GM23338 (cell line): Measurements from ENCODE around the gene CIITA. TPM values are rescaled to one million over a fixed set of nuclear protein-coding genes. Genes with fewer than 3 reads are reported as not detected.

Experiments
- ATAC-seq: fragments of 200-7000 bp; cut with Tn5 transposase; 3 replicates; pipeline ENCODE4 v1.9.1; 2020
- DNase-seq: peaks from one replicate; pipeline ENCODE4 v3.0.0-alpha.2; 2015; ENCODE audit warnings: low spot score
- H2AFZ ChIP-seq: fragments of 200-600 bp; sonication (generic); 2 replicates; pipeline ENCODE4 v1.8.0; 2016; ENCODE audit warnings: antibody characterized with exemption, mild to moderate bottlenecking, moderate library complexity
- H3F3A ChIP-seq: fragments of 200-600 bp; sonication (generic); replicated peaks from 2 replicates; pipeline ENCODE4 v1.8.0; 2017; ENCODE audit warnings: antibody characterized with exemption, mixed run types, low read depth
- H3K27ac ChIP-seq: fragments of 200-600 bp; sonication (generic); 2 replicates; pipeline ENCODE4 v1.6.1; 2016; ENCODE audit warnings: low read depth
- H3K27me3 ChIP-seq: fragments of 200-600 bp; sonication (generic); 2 replicates; pipeline ENCODE4 v1.8.0; 2016; ENCODE audit warnings: mild to moderate bottlenecking, mixed run types, moderate library complexity; ENCODE audit not compliant: insufficient read depth
- H3K36me3 ChIP-seq: fragments of 200-600 bp; sonication (generic); 2 replicates; pipeline ENCODE4 v1.8.0; 2016; ENCODE audit warnings: mild to moderate bottlenecking; ENCODE audit not compliant: insufficient read depth
- H3K4me1 ChIP-seq: fragments of 200-600 bp; sonication (generic); 2 replicates; pipeline ENCODE4 v1.8.0; 2016; ENCODE audit warnings: mild to moderate bottlenecking, moderate library complexity; ENCODE audit not compliant: insufficient read depth
- H3K4me2 ChIP-seq: fragments of 200-600 bp; sonication (generic); 2 replicates; pipeline ENCODE4 v1.7.1; 2017; ENCODE audit warnings: mixed run types
- H3K4me3 ChIP-seq: fragments of 200-600 bp; sonication (generic); 2 replicates; pipeline ENCODE4 v1.6.1; 2016; ENCODE audit warnings: mixed run types
- H3K79me2 ChIP-seq: fragments of 200-600 bp; sonication (generic); replicated peaks from 2 replicates; pipeline ENCODE4 v1.8.0; 2017; ENCODE audit warnings: mild to moderate bottlenecking; ENCODE audit not compliant: insufficient read depth
- H3K9me2 ChIP-seq: fragments of 200-600 bp; sonication (generic); 2 replicates; pipeline ENCODE4 v1.8.0; 2017; ENCODE audit not compliant: insufficient read depth
- H4K20me1 ChIP-seq: fragments of 200-600 bp; sonication (generic); replicated peaks from 2 replicates; pipeline ENCODE4 v1.8.0; 2017; ENCODE audit warnings: mild to moderate bottlenecking; ENCODE audit not compliant: insufficient read depth
- H3K27ac Mint-ChIP-seq: 2 replicates; pipeline ENCODE4 v1.8.0; 2020; ENCODE audit warnings: inconsistent platforms, mild to moderate bottlenecking, moderate library complexity, mixed read lengths
- H3K27me3 Mint-ChIP-seq: 3 replicates; pipeline ENCODE4 v1.8.0; 2022; ENCODE audit warnings: low read depth, mild to moderate bottlenecking, moderate library complexity, mixed read lengths, inconsistent platforms; ENCODE audit not compliant: insufficient read depth, poor library complexity
- H3K36me3 Mint-ChIP-seq: 3 replicates; pipeline ENCODE4 v1.8.0; 2021; ENCODE audit warnings: low read depth, mild to moderate bottlenecking, inconsistent platforms, moderate library complexity, mixed read lengths
- H3K4me1 Mint-ChIP-seq: 3 replicates; pipeline ENCODE4 v1.8.0; 2020; ENCODE audit warnings: mild to moderate bottlenecking, inconsistent platforms, mixed read lengths
- H3K4me3 Mint-ChIP-seq: 3 replicates; pipeline ENCODE4 v1.8.0; 2021; ENCODE audit warnings: moderate library complexity, mild to moderate bottlenecking, inconsistent platforms, mixed read lengths
- H3K9me3 Mint-ChIP-seq: 3 replicates; pipeline ENCODE4 v1.8.0; 2020; ENCODE audit warnings: moderate library complexity, mild to moderate bottlenecking, inconsistent platforms, mixed read lengths
- CREB1 ChIP-seq: fragments of 250-450 bp; sonication (Bioruptor Pico); IDR thresholded peaks from 2 replicates; pipeline ENCODE4 v1.5.0; 2020; ENCODE audit warnings: low read depth, mild to moderate bottlenecking, moderate library complexity
- EZH2phosphoT487 ChIP-seq: fragments of 200-600 bp; sonication (generic); IDR thresholded peaks from one replicate; pipeline ENCODE4 v1.8.1; 2018; ENCODE audit warnings: antibody characterized with exemption; ENCODE audit not compliant: unreplicated experiment
- NANOG ChIP-seq: IDR thresholded peaks from 2 replicates; pipeline ENCODE4 v1.6.1; 2016; ENCODE audit warnings: antibody characterized with exemption, borderline replicate concordance
- POLR2AphosphoS5 ChIP-seq: IDR thresholded peaks from 2 replicates; pipeline ENCODE4 v1.6.1; 2016; ENCODE audit warnings: antibody characterized with exemption, low read depth
- STAT1 ChIP-seq: IDR thresholded peaks from one replicate; pipeline ENCODE4 v1.6.1; 2016; ENCODE audit warnings: antibody characterized with exemption; ENCODE audit not compliant: unreplicated experiment
- ZNF114 ChIP-seq: fragments of 250-450 bp; sonication (Bioruptor Pico); IDR thresholded peaks from 2 replicates; pipeline ENCODE4 v1.5.0; 2020; ENCODE audit warnings: mild to moderate bottlenecking, moderate library complexity
- ZNF331 ChIP-seq: fragments of 250-450 bp; sonication (Bioruptor Pico); IDR thresholded peaks from 2 replicates; pipeline ENCODE4 v1.5.0; 2020; ENCODE audit warnings: low read depth, mild to moderate bottlenecking, moderate library complexity
- polyA plus RNA-seq: library from polyadenylated mRNA; unstranded; fragments of >200 nt; fragmentation: Nextera tagmentation; extraction: Ambion mirVana; gene quantifications from 2 replicates; pipeline ENCODE4 v1.2.1, GENCODE V29; 2016
- total RNA-seq: library from RNA; depleted of rRNA; stranded (reverse); fragments of >200 nt; shearing (Covaris generic); gene quantifications from 2 replicates; pipeline ENCODE4 v1.2.3, GENCODE V29; 2014
- TF ChIP-seq, protein P1 (sequence below): IDR thresholded peaks from one replicate; pipeline ENCODE4 v1.6.1; 2018; ENCODE audit warnings: antibody characterized with exemption; ENCODE audit not compliant: unreplicated experiment
- TF ChIP-seq, protein P2 (sequence below): fragments of 250-450 bp; sonication (Bioruptor Pico); IDR thresholded peaks from 2 replicates; pipeline ENCODE4 v1.5.0; 2020; ENCODE audit warnings: mild to moderate bottlenecking, moderate library complexity
- TF ChIP-seq, protein P3 (sequence below): IDR thresholded peaks from 2 replicates; pipeline ENCODE4 v1.6.1; 2016; ENCODE audit warnings: antibody characterized with exemption
- TF ChIP-seq, protein P4 (sequence below), 2 experiments: fragments of 200-600 bp in 1 of 2; sonication (generic) in 1 of 2; conservative IDR thresholded peaks; 2 replicates each; pipeline versions ENCODE4 v1.5.1 to v1.6.1; 2016 to 2017; ENCODE audit warnings: antibody characterized with exemption in 2 of 2, low read depth in 2 of 2, mild to moderate bottlenecking in 2 of 2, moderate library complexity in 1 of 2

The CIITA gene
- total and polyA plus RNA-seq, 2 experiments from 2014 or later: 0.10 to 0.57 TPM

DNA sequence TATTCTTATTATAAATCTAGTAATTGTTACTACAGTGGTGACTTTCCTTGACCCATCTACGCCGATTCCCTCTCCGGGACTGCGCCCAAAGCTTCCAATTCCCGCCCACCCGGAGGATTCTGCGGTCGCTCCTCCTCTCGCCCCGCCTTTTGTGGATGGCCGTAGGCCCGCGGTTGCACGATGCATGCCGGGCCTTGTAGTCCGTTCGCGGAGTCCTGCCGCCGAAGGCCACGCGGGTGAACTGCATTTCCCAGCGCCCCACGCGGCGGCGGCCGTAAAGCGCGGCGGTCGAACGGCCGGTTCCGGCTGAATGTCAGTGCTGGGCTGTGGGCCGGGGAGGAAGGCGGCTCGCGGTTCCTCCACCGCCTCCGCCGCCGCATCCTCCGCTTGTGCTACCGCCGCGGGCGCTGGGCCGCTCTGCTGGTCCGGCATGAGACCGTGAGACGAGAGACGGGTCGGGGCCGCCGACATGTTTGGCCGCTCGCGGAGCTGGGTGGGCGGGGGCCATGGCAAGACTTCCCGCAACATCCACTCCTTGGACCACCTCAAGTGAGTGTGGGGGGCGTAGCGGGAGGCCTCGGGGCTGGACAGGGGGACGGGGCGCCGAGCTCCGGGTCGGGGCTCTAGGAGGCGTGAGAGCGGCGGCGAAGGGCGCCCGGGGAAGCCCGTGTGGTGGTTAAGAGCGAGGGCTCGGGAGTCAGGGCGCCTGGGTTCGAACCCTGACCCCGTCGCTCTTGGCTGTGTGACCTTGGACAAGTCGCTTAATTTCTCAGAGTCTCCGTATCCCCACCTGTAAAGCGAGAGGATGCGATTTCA is 67.5 kb downstream of the CIITA start, which contains the start of gene CLEC16A:
Gene CLEC16A, plus strand, starts transcription at position 316 of the 816 bp plus-strand sequence. Its CDS starts 154 bp downstream, at position 470.
- DNase-seq: peak; percentile 98
- no peaks in the 10 kb centered on the region; the same call in 2 of the 3 replicates for H3K36me3 Mint-ChIP-seq
- Histone ChIP-seq H3K4me3 (peak within 1 kb of the TSS; percentile 93), H3K27me3 (0 out of 2 replicates have a peak, but pooled peaks cover 5% of the 10 kb centered on the region), H3K27ac (no peak within 1 kb of the TSS), H3K9me2 (no peaks in the 10 kb centered on the region), H3F3A (peaks cover 12% of the 10 kb centered on the region; the same call in 1 of the 2 replicates), H3K79me2 (peaks cover 60% of the 10 kb centered on the region), H3K36me3 (no peaks in the 10 kb centered on the region; the same call in 1 of the 2 replicates), H3K4me2 (peak within 1 kb of the TSS; percentile 88), H4K20me1 (peaks cover 27% of the 10 kb centered on the region), H2AFZ (peak within 1 kb of the TSS; percentile 94; the same call in 1 of the 2 replicates), H3K4me1 (peaks cover 51% of the 10 kb centered on the region)
- peak; percentile 69; the same call in 1 of the 2 replicates for TF ChIP-seq CREB1 (CRISPR knock-in tag)
- no peak for TF ChIP-seq NANOG
- no peak for TF ChIP-seq ZNF114 (CRISPR knock-in tag)
- TF ChIP-seq STAT1: no peak
- TF ChIP-seq, protein P1, sequence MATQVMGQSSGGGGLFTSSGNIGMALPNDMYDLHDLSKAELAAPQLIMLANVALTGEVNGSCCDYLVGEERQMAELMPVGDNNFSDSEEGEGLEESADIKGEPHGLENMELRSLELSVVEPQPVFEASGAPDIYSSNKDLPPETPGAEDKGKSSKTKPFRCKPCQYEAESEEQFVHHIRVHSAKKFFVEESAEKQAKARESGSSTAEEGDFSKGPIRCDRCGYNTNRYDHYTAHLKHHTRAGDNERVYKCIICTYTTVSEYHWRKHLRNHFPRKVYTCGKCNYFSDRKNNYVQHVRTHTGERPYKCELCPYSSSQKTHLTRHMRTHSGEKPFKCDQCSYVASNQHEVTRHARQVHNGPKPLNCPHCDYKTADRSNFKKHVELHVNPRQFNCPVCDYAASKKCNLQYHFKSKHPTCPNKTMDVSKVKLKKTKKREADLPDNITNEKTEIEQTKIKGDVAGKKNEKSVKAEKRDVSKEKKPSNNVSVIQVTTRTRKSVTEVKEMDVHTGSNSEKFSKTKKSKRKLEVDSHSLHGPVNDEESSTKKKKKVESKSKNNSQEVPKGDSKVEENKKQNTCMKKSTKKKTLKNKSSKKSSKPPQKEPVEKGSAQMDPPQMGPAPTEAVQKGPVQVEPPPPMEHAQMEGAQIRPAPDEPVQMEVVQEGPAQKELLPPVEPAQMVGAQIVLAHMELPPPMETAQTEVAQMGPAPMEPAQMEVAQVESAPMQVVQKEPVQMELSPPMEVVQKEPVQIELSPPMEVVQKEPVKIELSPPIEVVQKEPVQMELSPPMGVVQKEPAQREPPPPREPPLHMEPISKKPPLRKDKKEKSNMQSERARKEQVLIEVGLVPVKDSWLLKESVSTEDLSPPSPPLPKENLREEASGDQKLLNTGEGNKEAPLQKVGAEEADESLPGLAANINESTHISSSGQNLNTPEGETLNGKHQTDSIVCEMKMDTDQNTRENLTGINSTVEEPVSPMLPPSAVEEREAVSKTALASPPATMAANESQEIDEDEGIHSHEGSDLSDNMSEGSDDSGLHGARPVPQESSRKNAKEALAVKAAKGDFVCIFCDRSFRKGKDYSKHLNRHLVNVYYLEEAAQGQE: no peak
- TF ChIP-seq EZH2phosphoT487: no peak
- peak; percentile 79 for TF ChIP-seq POLR2AphosphoS5
- no peak for TF ChIP-seq ZNF331
- TF ChIP-seq, protein P2, sequence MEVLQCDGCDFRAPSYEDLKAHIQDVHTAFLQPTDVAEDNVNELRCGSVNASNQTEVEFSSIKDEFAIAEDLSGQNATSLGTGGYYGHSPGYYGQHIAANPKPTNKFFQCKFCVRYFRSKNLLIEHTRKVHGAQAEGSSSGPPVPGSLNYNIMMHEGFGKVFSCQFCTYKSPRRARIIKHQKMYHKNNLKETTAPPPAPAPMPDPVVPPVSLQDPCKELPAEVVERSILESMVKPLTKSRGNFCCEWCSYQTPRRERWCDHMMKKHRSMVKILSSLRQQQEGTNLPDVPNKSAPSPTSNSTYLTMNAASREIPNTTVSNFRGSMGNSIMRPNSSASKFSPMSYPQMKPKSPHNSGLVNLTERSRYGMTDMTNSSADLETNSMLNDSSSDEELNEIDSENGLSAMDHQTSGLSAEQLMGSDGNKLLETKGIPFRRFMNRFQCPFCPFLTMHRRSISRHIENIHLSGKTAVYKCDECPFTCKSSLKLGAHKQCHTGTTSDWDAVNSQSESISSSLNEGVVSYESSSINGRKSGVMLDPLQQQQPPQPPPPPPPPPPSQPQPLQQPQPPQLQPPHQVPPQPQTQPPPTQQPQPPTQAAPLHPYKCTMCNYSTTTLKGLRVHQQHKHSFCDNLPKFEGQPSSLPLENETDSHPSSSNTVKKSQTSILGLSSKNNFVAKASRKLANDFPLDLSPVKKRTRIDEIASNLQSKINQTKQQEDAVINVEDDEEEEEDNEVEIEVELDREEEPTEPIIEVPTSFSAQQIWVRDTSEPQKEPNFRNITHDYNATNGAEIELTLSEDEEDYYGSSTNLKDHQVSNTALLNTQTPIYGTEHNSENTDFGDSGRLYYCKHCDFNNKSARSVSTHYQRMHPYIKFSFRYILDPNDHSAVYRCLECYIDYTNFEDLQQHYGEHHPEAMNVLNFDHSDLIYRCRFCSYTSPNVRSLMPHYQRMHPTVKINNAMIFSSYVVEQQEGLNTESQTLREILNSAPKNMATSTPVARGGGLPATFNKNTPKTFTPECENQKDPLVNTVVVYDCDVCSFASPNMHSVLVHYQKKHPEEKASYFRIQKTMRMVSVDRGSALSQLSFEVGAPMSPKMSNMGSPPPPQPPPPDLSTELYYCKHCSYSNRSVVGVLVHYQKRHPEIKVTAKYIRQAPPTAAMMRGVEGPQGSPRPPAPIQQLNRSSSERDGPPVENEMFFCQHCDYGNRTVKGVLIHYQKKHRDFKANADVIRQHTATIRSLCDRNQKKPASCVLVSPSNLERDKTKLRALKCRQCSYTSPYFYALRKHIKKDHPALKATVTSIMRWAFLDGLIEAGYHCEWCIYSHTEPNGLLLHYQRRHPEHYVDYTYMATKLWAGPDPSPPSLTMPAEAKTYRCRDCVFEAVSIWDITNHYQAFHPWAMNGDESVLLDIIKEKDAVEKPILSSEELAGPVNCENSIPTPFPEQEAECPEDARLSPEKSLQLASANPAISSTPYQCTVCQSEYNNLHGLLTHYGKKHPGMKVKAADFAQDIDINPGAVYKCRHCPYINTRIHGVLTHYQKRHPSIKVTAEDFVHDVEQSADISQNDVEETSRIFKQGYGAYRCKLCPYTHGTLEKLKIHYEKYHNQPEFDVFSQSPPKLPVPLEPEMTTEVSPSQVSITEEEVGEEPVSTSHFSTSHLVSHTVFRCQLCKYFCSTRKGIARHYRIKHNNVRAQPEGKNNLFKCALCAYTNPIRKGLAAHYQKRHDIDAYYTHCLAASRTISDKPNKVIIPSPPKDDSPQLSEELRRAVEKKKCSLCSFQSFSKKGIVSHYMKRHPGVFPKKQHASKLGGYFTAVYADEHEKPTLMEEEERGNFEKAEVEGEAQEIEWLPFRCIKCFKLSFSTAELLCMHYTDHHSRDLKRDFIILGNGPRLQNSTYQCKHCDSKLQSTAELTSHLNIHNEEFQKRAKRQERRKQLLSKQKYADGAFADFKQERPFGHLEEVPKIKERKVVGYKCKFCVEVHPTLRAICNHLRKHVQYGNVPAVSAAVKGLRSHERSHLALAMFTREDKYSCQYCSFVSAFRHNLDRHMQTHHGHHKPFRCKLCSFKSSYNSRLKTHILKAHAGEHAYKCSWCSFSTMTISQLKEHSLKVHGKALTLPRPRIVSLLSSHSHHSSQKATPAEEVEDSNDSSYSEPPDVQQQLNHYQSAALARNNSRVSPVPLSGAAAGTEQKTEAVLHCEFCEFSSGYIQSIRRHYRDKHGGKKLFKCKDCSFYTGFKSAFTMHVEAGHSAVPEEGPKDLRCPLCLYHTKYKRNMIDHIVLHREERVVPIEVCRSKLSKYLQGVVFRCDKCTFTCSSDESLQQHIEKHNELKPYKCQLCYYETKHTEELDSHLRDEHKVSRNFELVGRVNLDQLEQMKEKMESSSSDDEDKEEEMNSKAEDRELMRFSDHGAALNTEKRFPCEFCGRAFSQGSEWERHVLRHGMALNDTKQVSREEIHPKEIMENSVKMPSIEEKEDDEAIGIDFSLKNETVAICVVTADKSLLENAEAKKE (CRISPR knock-in tag): no peak
- TF ChIP-seq, protein P3, sequence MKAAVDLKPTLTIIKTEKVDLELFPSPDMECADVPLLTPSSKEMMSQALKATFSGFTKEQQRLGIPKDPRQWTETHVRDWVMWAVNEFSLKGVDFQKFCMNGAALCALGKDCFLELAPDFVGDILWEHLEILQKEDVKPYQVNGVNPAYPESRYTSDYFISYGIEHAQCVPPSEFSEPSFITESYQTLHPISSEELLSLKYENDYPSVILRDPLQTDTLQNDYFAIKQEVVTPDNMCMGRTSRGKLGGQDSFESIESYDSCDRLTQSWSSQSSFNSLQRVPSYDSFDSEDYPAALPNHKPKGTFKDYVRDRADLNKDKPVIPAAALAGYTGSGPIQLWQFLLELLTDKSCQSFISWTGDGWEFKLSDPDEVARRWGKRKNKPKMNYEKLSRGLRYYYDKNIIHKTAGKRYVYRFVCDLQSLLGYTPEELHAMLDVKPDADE: peak; percentile 100
- TF ChIP-seq, protein P4, sequence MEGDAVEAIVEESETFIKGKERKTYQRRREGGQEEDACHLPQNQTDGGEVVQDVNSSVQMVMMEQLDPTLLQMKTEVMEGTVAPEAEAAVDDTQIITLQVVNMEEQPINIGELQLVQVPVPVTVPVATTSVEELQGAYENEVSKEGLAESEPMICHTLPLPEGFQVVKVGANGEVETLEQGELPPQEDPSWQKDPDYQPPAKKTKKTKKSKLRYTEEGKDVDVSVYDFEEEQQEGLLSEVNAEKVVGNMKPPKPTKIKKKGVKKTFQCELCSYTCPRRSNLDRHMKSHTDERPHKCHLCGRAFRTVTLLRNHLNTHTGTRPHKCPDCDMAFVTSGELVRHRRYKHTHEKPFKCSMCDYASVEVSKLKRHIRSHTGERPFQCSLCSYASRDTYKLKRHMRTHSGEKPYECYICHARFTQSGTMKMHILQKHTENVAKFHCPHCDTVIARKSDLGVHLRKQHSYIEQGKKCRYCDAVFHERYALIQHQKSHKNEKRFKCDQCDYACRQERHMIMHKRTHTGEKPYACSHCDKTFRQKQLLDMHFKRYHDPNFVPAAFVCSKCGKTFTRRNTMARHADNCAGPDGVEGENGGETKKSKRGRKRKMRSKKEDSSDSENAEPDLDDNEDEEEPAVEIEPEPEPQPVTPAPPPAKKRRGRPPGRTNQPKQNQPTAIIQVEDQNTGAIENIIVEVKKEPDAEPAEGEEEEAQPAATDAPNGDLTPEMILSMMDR (conservative IDR thresholded peaks at IDR 0.05; ENCODE audit: low read depth in 2 of 2): no peak
- peak within 1 kb of the TSS; percentile 82 for H3K4me3 Mint-ChIP-seq
- peaks cover 59% of the 10 kb centered on the region for H3K4me1 Mint-ChIP-seq
- H3K27ac Mint-ChIP-seq: no peak within 1 kb of the TSS
- no peaks in the 10 kb centered on the region for H3K9me3 Mint-ChIP-seq
- peaks cover 8% of the 10 kb centered on the region for H3K27me3 Mint-ChIP-seq
- ATAC-seq: peak; percentile 75
